Epidermal melanocyte (primary cell): Measurements from ENCODE around the gene STARD6.
"Not testable (repeated sequence)": the region's sequence is repeated elsewhere in the genome, so short reads cannot be mapped to it uniquely, and the experiment has no call there.

Experiments
- DNase-seq: peaks from one replicate; pipeline ENCODE4 v3.0.0; 2011; ENCODE audit warnings: low spot score; ENCODE audit not compliant: insufficient read length

The STARD6 gene

DNA sequence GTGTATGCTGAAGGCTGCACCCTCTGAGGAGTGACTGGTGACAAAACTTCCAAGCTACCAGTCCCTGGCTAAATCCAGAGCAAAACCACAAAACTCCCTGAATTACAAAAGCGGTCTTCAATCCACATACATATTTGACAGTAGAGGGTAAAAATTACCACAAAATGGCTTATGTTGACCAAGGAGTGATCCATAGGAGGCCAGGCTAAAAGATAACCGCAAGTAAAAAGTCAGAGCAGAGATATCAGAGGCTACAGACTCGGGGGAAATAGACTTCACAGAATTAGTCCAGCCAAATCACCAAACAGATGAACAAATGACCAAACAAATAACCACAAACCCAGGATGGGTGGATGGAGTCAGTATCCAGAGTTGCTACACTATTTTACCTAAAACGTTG, 19.4 kb downstream of the STARD6 start:
- DNase-seq, result no peak

DNA sequence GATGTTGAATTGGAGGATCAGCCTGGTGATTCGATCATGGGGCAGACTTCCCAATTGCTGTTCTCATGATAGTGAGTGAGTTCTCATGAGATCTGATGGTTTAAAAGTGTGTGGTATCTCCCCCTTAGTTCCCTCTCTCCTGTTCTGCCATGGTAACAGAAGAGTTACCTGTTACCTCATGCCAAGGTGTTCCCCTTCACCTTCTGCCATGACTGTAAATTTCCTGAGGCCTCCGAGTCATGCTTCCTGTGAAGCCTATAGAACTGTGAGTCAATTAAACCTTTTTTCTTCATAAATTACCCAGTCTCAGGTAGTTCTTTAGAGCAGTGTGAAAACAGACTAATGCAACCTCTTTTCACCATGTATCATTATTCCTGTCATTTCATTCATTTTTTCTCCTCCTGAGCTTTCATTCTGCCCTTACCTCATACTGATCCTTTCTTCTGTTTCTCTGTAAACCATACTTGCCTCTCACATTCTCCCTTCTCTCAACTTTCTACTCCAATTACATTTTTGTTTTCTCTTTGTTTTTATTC, 22.0 kb downstream of the STARD6 start:
- no peak for DNase-seq

GRCh38 chr18:54330768-54331548, 26.7 kb downstream of the STARD6 start:
- DNase-seq, result no peak

DNA sequence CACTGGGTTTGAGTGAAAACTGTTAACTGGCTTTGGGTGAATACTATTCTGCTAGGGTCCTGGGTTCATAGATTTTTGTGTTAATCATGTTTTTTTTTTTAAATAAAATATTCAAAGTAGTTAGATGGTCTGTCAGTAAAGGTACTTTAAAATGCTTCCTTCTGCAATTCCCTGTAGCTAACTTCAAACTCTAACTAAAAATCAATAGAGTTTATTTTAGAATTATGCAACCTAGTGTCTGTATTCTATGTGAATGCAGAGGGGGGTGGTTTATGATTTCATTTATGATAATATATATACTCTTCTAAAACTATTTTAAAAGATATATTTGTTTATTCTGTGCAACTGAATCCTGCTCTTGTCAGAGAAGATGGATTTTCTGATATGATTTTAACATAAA, 27.9 kb downstream of the STARD6 start:
- DNase-seq, result no peak

GRCh38 chr18:54327818-54328217, 29.8 kb downstream of the STARD6 start:
- no peak for DNase-seq

GRCh38 chr18:54323970-54324369, 33.7 kb downstream of the STARD6 start:
- no peak for DNase-seq

DNA sequence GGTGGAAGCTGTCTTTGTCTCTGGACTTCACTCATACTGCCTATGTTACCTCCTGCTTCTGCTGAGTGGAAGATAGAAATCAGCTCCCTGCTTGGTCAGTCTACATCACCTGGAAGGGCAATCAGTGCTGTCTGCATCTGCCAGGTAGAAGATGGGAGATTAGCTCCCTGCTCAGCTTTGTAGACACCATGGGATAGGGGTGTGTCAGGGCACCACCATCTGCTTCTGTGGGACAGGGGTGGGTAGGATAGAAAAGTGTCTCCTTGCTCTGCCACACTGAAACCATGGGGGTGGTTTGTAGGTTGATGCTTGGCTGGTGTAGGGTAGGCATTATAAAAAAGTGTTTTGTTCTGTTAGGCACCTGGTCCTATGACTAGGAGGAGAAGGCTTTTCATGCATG, 34.1 kb downstream of the STARD6 start:
- DNase-seq, result no peak

DNA sequence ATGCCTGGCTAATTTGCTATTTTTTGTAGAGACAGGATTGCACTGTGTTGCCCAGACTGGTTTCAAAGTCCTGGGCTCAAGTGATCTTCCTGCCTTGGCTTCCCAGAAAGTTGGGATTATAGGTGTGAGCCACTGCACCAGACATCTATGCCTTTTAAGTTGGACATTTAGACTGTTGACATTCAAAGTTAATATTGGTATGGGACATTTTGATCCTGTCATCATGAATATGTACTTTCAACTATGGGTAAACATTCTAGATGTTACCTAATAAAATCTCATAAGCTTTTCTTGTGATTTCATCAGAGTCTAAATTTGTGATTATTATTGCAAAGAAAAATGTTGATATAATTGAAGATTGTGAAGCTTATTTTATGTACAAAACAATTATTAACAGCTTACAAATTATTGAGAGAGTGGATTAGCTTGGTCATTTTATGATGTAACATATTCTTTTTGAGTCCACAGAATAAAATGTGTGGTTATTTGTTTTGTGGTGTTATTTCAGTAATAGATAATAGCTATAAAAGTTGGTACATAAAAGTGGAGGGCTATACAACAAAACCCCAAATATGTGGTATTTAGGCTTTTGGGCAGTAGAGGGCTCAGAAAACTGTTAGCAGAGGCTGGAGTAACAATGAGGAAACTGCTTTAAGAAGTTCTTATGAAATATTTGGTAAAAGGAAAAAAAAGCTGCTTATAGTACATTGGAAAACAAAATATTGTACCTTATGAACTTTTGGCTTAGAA, 41.4 kb downstream of the STARD6 start:
- no peak for DNase-seq

- not testable (repeated sequence) for DNase-seq
These were observed 48.1 kb downstream of the STARD6 start for GRCh38 chr18:54309564-54309963.

GRCh38 chr18:54303408-54303807, 54.2 kb downstream of the STARD6 start:
- no peak for DNase-seq

- DNase-seq, result not testable (repeated sequence)
These were observed 58.7 kb downstream of the STARD6 start for GRCh38 chr18:54298991-54299390.

- DNase-seq, result no peak
These were observed 61.6 kb downstream of the STARD6 start for GRCh38 chr18:54296062-54296461.

- DNase-seq, result no peak
These were observed 63.4 kb downstream of the STARD6 start for GRCh38 chr18:54294274-54294673.

DNA sequence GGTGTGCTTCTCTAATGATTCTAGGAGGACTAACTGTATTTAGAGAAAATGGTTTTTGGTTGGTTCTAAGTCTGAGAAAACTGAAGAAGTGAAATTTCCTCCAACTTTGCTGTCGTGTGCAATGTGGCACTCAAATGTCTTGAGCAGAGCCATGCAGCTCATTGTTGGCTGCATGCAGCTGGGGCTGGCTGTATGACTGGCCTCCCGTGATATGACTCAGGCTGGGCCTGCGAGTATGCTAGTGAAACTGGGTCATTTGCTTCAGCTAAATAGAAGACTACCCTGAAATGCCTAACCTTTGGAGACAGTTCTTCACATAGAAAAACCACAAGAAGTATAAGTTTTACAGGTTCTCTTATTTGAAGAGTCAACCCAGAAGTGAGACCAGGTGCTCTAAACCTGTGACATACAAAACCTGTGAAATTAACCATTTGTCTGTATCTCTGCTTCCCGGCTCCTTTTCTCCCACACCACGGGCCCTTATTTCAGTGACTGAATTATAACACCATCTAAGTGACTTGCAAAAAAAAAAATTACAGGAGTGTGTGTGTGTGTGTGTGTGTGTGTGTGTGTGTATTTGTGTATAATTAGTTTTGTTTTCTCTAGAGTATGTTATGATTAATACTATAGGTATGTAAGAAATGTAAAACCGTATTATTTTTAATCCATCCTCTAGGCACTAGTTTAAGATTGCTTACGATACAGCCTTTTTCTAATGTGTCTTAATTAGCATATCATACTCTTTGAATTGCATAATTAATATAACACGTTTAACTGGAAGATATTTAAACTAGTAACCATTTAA, 72.5 kb downstream of the STARD6 start:
- DNase-seq, result no peak

DNA sequence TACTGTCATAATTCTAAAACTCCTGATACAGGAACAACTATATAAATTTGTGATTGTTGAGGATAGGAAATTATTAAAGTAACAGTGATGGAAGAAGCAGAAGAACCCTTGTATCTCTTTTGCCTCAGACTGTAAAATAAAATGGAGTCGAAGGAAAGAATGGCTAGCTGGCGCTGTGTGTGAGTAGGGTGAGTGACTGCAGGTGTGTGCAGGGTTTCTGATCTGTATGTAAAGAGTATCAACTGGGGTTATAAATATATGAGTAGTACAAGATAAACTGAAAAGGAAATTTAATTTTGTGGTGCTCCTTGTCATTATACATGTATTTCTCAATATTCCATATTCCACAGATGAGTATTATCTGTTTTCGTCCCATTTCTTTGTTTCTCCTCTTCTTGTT, 73.1 kb downstream of the STARD6 start:
- DNase-seq, result no peak

GRCh38 chr18:54280220-54280569, 77.5 kb downstream of the STARD6 start:
- DNase-seq, result no peak

- no peak for DNase-seq
These were observed 78.0 kb downstream of the STARD6 start for GRCh38 chr18:54279477-54280219.

GRCh38 chr18:54278615-54279014, 79.0 kb downstream of the STARD6 start:
- DNase-seq, result no peak

DNA sequence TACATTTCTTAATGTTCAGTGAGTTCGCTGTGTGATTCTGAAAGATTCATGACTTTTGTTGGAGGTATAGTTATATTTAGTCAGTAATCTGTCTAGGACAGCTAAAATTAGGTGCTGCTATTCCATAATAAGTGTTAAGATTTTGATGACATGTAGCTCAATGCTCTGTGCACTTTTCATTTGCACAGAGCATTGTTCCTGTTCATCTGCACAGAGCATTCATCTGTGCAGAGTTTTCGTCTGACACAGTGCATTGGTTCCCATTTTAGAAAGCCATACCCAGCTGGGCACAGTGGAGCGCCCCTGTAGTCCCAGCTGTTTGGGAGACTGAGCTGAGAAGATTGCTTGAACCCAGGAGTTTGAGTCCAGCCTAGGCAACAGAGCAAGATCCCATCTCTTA, 79.8 kb downstream of the STARD6 start:
- DNase-seq, result no peak
